ENCODE measurements around the gene BUB3.

The BUB3 gene

GRCh38 chr10:123134915-123135414 is 19.2 kb upstream of the BUB3 start:
- Histone ChIP-seq H3K36me3 (ENCODE audit: insufficient read depth, low read length) (no peaks in the 10 kb centered on the region), H2AFZ (ENCODE audit: low read length) (no peak overlapping the region), H3K9me2 (ENCODE audit: low read depth, low read length) (no peaks in the 10 kb centered on the region), H3K27ac (ENCODE audit: low read depth, low read length, poor library complexity, severe bottlenecking) (no peak overlapping the region), H3F3A (ENCODE audit: insufficient read depth, low read length) (no peaks in the 10 kb centered on the region), H3K9me3 (ENCODE audit: low read length) (no peaks in the 10 kb centered on the region), H4K20me1 (ENCODE audit: insufficient read depth, low read length) (no peaks in the 10 kb centered on the region), H3K9ac (ENCODE audit: low read length) (no peak overlapping the region), H3K79me2 (ENCODE audit: insufficient read depth, low read length) (no peaks in the 10 kb centered on the region), H3K4me2 (ENCODE audit: low read length) (no peak overlapping the region), H3K4me1 (ENCODE audit: insufficient read depth, low read length, severe bottlenecking) (peaks cover 10% of the 10 kb centered on the region), H3K27me3 (ENCODE audit: insufficient read depth, low read length) (no peaks in the 10 kb centered on the region), H3K4me3 (ENCODE audit: low read depth, low read length, poor library complexity, severe bottlenecking) (no peak overlapping the region)
- TF ChIP-seq EZH2 (IDR thresholded peaks at IDR 0.05; ENCODE audit: borderline replicate concordance, low read length), result no peak
- TF ChIP-seq CTCF (IDR thresholded peaks at IDR 0.05; ENCODE audit: low read length), result no peak

- TF ChIP-seq EZH2 (IDR thresholded peaks at IDR 0.05; ENCODE audit: borderline replicate concordance, low read length) (no peak), CTCF (IDR thresholded peaks at IDR 0.05; ENCODE audit: low read length) (no peak)
- Histone ChIP-seq H3K36me3 (ENCODE audit: insufficient read depth, low read length) (no peaks in the 10 kb centered on the region), H3K9me2 (ENCODE audit: low read depth, low read length) (no peaks in the 10 kb centered on the region), H3K79me2 (ENCODE audit: insufficient read depth, low read length) (no peaks in the 10 kb centered on the region), H2AFZ (ENCODE audit: low read length) (no peak within 1 kb of the TSS), H3K4me2 (ENCODE audit: low read length) (no peak within 1 kb of the TSS), H3K4me3 (ENCODE audit: low read depth, low read length, poor library complexity, severe bottlenecking) (no peak within 1 kb of the TSS), H3K27me3 (ENCODE audit: insufficient read depth, low read length) (no peaks in the 10 kb centered on the region), H4K20me1 (ENCODE audit: insufficient read depth, low read length) (no peaks in the 10 kb centered on the region), H3K9ac (ENCODE audit: low read length) (no peak within 1 kb of the TSS), H3F3A (ENCODE audit: insufficient read depth, low read length) (no peaks in the 10 kb centered on the region), H3K4me1 (ENCODE audit: insufficient read depth, low read length, severe bottlenecking) (peaks cover 10% of the 10 kb centered on the region), H3K27ac (ENCODE audit: low read depth, low read length, poor library complexity, severe bottlenecking) (no peak within 1 kb of the TSS), H3K9me3 (ENCODE audit: low read length) (no peaks in the 10 kb centered on the region)
Measured at GRCh38 chr10:123135415-123136141, 18.6 kb upstream of the BUB3 start, which contains the start of gene HMX3. Gene HMX3 (plus strand): TSS chr10:123135970. CDS start chr10:123136051, 81 bp downstream.

GRCh38 chr10:123136221-123136805 is 17.9 kb upstream of the BUB3 start:
- Histone ChIP-seq H3K4me1 (ENCODE audit: insufficient read depth, low read length, severe bottlenecking) (peaks cover 10% of the 10 kb centered on the region), H3K36me3 (ENCODE audit: insufficient read depth, low read length) (no peaks in the 10 kb centered on the region), H2AFZ (ENCODE audit: low read length) (no peak overlapping the region), H3F3A (ENCODE audit: insufficient read depth, low read length) (no peaks in the 10 kb centered on the region), H3K27ac (ENCODE audit: low read depth, low read length, poor library complexity, severe bottlenecking) (no peak overlapping the region), H3K27me3 (ENCODE audit: insufficient read depth, low read length) (no peaks in the 10 kb centered on the region), H4K20me1 (ENCODE audit: insufficient read depth, low read length) (no peaks in the 10 kb centered on the region), H3K9me2 (ENCODE audit: low read depth, low read length) (no peaks in the 10 kb centered on the region), H3K4me2 (ENCODE audit: low read length) (no peak overlapping the region), H3K79me2 (ENCODE audit: insufficient read depth, low read length) (no peaks in the 10 kb centered on the region), H3K4me3 (ENCODE audit: low read depth, low read length, poor library complexity, severe bottlenecking) (no peak overlapping the region), H3K9me3 (ENCODE audit: low read length) (no peaks in the 10 kb centered on the region), H3K9ac (ENCODE audit: low read length) (no peak overlapping the region)
- TF ChIP-seq EZH2 (IDR thresholded peaks at IDR 0.05; ENCODE audit: borderline replicate concordance, low read length), result no peak
- TF ChIP-seq CTCF (IDR thresholded peaks at IDR 0.05; ENCODE audit: low read length), result no peak
